ENCODE results near the gene RAPGEF6. TPM values are rescaled to one million over a fixed set of nuclear protein-coding genes. Genes with fewer than 3 reads are reported as not detected.

Gene RAPGEF6
- total and polyA plus RNA-seq, 9 of the 15 experiments (the other 6 are each of a cell fraction or from before 2014, with no cell fraction given): 2.7 to 23.4 (median 12.7) TPM

DNA sequence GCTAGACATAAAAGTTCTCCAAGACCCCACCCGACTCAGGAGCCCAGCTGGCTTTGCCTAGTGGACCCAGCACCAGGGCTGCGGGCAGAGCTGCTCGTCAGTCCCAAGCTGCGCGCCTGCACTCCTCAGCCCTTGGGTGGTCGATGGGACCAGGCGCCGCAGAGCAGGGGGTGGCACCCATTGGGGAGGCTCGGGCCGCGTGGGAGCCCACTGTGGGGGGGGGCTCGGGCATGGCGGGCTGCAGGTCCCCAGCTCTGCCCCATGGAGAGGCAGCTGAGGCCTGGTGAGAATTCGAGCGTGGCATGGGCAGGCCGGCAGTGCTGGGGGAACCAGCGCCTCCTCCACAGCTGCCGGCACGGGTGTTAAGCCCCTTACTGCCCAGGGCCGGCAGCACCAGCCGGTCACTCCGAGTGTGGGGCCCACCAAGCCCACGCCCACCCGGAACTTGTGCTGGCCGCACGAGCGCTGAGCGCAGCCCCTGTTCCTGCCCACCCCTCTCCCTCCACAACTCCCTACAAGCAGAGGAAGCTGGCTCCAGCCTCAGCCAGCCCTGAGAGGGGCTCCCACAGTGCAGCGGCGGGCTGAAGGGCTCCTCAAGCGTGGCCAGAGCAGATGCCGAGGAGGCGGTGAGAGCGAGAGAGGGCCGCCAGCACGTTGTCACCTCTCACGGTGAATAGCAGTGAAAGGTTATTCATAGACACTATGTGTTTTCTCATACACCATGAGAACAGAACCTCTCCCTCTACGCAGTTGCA, 54.9 kb downstream of the RAPGEF6 start (continued):
- TF ChIP-seq, protein P1, sequence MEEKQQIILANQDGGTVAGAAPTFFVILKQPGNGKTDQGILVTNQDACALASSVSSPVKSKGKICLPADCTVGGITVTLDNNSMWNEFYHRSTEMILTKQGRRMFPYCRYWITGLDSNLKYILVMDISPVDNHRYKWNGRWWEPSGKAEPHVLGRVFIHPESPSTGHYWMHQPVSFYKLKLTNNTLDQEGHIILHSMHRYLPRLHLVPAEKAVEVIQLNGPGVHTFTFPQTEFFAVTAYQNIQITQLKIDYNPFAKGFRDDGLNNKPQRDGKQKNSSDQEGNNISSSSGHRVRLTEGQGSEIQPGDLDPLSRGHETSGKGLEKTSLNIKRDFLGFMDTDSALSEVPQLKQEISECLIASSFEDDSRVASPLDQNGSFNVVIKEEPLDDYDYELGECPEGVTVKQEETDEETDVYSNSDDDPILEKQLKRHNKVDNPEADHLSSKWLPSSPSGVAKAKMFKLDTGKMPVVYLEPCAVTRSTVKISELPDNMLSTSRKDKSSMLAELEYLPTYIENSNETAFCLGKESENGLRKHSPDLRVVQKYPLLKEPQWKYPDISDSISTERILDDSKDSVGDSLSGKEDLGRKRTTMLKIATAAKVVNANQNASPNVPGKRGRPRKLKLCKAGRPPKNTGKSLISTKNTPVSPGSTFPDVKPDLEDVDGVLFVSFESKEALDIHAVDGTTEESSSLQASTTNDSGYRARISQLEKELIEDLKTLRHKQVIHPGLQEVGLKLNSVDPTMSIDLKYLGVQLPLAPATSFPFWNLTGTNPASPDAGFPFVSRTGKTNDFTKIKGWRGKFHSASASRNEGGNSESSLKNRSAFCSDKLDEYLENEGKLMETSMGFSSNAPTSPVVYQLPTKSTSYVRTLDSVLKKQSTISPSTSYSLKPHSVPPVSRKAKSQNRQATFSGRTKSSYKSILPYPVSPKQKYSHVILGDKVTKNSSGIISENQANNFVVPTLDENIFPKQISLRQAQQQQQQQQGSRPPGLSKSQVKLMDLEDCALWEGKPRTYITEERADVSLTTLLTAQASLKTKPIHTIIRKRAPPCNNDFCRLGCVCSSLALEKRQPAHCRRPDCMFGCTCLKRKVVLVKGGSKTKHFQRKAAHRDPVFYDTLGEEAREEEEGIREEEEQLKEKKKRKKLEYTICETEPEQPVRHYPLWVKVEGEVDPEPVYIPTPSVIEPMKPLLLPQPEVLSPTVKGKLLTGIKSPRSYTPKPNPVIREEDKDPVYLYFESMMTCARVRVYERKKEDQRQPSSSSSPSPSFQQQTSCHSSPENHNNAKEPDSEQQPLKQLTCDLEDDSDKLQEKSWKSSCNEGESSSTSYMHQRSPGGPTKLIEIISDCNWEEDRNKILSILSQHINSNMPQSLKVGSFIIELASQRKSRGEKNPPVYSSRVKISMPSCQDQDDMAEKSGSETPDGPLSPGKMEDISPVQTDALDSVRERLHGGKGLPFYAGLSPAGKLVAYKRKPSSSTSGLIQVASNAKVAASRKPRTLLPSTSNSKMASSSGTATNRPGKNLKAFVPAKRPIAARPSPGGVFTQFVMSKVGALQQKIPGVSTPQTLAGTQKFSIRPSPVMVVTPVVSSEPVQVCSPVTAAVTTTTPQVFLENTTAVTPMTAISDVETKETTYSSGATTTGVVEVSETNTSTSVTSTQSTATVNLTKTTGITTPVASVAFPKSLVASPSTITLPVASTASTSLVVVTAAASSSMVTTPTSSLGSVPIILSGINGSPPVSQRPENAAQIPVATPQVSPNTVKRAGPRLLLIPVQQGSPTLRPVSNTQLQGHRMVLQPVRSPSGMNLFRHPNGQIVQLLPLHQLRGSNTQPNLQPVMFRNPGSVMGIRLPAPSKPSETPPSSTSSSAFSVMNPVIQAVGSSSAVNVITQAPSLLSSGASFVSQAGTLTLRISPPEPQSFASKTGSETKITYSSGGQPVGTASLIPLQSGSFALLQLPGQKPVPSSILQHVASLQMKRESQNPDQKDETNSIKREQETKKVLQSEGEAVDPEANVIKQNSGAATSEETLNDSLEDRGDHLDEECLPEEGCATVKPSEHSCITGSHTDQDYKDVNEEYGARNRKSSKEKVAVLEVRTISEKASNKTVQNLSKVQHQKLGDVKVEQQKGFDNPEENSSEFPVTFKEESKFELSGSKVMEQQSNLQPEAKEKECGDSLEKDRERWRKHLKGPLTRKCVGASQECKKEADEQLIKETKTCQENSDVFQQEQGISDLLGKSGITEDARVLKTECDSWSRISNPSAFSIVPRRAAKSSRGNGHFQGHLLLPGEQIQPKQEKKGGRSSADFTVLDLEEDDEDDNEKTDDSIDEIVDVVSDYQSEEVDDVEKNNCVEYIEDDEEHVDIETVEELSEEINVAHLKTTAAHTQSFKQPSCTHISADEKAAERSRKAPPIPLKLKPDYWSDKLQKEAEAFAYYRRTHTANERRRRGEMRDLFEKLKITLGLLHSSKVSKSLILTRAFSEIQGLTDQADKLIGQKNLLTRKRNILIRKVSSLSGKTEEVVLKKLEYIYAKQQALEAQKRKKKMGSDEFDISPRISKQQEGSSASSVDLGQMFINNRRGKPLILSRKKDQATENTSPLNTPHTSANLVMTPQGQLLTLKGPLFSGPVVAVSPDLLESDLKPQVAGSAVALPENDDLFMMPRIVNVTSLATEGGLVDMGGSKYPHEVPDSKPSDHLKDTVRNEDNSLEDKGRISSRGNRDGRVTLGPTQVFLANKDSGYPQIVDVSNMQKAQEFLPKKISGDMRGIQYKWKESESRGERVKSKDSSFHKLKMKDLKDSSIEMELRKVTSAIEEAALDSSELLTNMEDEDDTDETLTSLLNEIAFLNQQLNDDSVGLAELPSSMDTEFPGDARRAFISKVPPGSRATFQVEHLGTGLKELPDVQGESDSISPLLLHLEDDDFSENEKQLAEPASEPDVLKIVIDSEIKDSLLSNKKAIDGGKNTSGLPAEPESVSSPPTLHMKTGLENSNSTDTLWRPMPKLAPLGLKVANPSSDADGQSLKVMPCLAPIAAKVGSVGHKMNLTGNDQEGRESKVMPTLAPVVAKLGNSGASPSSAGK (IDR thresholded peaks at IDR 0.05): no peak
- TF ChIP-seq POLR2G (IDR thresholded peaks at IDR 0.05; ENCODE audit: low read depth, low read length): peak; percentile 37; the same call in 1 of the 2 replicates
- TF ChIP-seq, protein P2, sequence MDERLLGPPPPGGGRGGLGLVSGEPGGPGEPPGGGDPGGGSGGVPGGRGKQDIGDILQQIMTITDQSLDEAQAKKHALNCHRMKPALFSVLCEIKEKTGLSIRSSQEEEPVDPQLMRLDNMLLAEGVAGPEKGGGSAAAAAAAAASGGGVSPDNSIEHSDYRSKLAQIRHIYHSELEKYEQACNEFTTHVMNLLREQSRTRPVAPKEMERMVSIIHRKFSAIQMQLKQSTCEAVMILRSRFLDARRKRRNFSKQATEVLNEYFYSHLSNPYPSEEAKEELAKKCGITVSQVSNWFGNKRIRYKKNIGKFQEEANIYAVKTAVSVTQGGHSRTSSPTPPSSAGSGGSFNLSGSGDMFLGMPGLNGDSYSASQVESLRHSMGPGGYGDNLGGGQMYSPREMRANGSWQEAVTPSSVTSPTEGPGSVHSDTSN (CRISPR knock-in tag; IDR thresholded peaks at IDR 0.05; ENCODE audit: low read depth): no peak
- TF ChIP-seq, protein P2 (tag; conservative IDR thresholded peaks at IDR 0.05; ENCODE audit: low read depth): no peak
- TF ChIP-seq ZNF444 (CRISPR knock-in tag; IDR thresholded peaks at IDR 0.05): no peak
- TF ChIP-seq, protein P3, sequence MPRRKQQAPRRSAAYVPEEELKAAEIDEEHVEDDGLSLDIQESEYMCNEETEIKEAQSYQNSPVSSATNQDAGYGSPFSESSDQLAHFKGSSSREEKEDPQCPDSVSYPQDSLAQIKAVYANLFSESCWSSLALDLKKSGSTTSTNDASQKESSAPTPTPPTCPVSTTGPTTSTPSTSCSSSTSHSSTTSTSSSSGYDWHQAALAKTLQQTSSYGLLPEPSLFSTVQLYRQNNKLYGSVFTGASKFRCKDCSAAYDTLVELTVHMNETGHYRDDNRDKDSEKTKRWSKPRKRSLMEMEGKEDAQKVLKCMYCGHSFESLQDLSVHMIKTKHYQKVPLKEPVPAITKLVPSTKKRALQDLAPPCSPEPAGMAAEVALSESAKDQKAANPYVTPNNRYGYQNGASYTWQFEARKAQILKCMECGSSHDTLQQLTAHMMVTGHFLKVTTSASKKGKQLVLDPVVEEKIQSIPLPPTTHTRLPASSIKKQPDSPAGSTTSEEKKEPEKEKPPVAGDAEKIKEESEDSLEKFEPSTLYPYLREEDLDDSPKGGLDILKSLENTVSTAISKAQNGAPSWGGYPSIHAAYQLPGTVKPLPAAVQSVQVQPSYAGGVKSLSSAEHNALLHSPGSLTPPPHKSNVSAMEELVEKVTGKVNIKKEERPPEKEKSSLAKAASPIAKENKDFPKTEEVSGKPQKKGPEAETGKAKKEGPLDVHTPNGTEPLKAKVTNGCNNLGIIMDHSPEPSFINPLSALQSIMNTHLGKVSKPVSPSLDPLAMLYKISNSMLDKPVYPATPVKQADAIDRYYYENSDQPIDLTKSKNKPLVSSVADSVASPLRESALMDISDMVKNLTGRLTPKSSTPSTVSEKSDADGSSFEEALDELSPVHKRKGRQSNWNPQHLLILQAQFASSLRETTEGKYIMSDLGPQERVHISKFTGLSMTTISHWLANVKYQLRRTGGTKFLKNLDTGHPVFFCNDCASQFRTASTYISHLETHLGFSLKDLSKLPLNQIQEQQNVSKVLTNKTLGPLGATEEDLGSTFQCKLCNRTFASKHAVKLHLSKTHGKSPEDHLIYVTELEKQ (CRISPR knock-in tag; IDR thresholded peaks at IDR 0.05): no peak
- TF ChIP-seq RBM22 (IDR thresholded peaks at IDR 0.05; ENCODE audit: low read depth, low read length, poor library complexity, severe bottlenecking): peak; percentile 73
- TF ChIP-seq MBD2 (IDR thresholded peaks at IDR 0.05; ENCODE audit: borderline replicate concordance, low read depth): no peak
- no peak for TF ChIP-seq TCFL5 (CRISPR knock-in tag; conservative IDR thresholded peaks at IDR 0.05)

Measured in K562 (cell line).